Stimulated activated CD8-positive, alpha-beta memory T cell treated with anti-CD3 and anti-CD28 coated beads, Interleukin-7, amount 100 ng/mL, for 1 hour (primary cell): ENCODE measurements around the gene RBBP8.
"Not testable (repeated sequence)": the region's sequence is repeated elsewhere in the genome, so short reads cannot be mapped to it uniquely, and the experiment has no call there.

ENCODE experiments used
- DNase-seq, 2 donors: peaks; one replicate each; pipeline ENCODE4 v3.0.0-alpha.2; 2020; ENCODE audit warnings: low read depth in 2 of 2

RBBP8 gene

GRCh38 chr18:22943847-22944246, 10.7 kb downstream of the RBBP8 start:
- DNase-seq = no peak

- DNase-seq = no peak
Observed at GRCh38 chr18:22946217-22946616, 13.1 kb downstream of the RBBP8 start.

- DNase-seq = no peak
Observed at GRCh38 chr18:22946846-22947245, 13.7 kb downstream of the RBBP8 start.

GRCh38 chr18:22951823-22952222, 18.7 kb downstream of the RBBP8 start:
- no peak for DNase-seq

GRCh38 chr18:22952525-22952924, 19.4 kb downstream of the RBBP8 start:
- no peak for DNase-seq

- DNase-seq = not testable (repeated sequence)
Observed at GRCh38 chr18:22953982-22954381, 20.9 kb downstream of the RBBP8 start.

GRCh38 chr18:22956226-22956625, 23.1 kb downstream of the RBBP8 start:
- no peak for DNase-seq

- DNase-seq = no peak
Observed at GRCh38 chr18:22961156-22961555, 28.0 kb downstream of the RBBP8 start.

GRCh38 chr18:22962004-22962403, 28.9 kb downstream of the RBBP8 start:
- DNase-seq = no peak

GRCh38 chr18:22964116-22964515, 31.0 kb downstream of the RBBP8 start:
- no peak for DNase-seq

- no peak for DNase-seq
Observed at GRCh38 chr18:22964722-22965121, 31.6 kb downstream of the RBBP8 start.

GRCh38 chr18:22971038-22971437, 37.9 kb downstream of the RBBP8 start:
- DNase-seq = no peak

GRCh38 chr18:22974001-22974400, 40.9 kb downstream of the RBBP8 start:
- DNase-seq = no peak

- DNase-seq = no peak
Observed at GRCh38 chr18:22974707-22975106, 41.6 kb downstream of the RBBP8 start.

- no peak for DNase-seq
Observed at GRCh38 chr18:22975508-22975907, 42.4 kb downstream of the RBBP8 start.

- no peak for DNase-seq
Observed at GRCh38 chr18:22977847-22978701, 44.9 kb downstream of the RBBP8 start.

- no peak for DNase-seq
Observed at GRCh38 chr18:22980394-22980793, 47.3 kb downstream of the RBBP8 start.

- no peak for DNase-seq
Observed at GRCh38 chr18:22981274-22982133, 48.4 kb downstream of the RBBP8 start.

- no peak for DNase-seq
Observed at GRCh38 chr18:22983175-22983574, 50.0 kb downstream of the RBBP8 start.

- no peak for DNase-seq
Observed at GRCh38 chr18:22985250-22985649, 52.1 kb downstream of the RBBP8 start.

- no peak for DNase-seq
Observed at GRCh38 chr18:22987547-22988189, 54.5 kb downstream of the RBBP8 start.

GRCh38 chr18:22988208-22988607, 55.1 kb downstream of the RBBP8 start:
- DNase-seq = no peak
